Measurements from ENCODE around the gene RHOXF2B. TPM values are rescaled to one million over a fixed set of nuclear protein-coding genes. Genes with fewer than 3 reads are reported as not detected.
"Not testable (repeated sequence)": the region's sequence is repeated elsewhere in the genome, so short reads cannot be mapped to it uniquely, and the experiment has no call there.

RHOXF2B gene
- total and polyA plus RNA-seq, 2 of the 4 experiments (the other 2 are of a cell fraction) = not detected

DNA sequence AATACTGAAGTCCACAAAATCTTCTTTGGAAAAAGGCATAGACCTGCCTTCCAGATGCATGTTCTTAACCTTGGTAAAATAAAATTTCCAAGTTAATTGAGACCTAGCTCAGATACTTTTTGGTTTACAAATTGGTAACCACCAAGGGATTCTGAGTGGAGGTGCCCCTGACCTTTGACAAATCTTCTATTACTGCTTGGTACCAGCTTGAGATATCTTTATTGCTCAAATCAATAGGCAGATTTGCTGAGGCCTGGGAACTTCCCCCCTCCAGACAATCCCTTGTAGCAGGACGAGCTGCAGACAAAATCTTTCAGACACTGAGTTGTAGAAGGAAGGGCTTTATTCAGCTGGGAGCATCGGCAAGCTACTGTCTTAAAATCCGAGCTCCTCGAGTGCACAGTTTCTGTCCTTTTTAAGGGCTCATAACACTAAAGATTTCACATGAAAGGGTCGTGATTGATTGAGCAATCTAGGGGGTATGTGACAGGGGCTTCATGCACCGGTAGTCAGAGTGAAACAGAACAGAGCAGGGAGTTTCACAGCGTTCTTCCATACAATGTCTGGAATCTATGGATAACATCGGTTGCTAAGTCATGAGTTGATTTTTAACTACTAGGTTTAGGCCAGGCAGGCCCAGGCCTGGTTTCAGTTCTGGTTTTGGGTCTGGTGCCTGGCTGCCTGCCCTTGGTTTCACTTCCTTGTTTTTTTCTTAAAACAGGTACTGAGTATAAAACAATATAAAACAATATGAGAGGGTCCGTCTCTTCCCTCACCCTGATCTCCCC, 41.8 kb downstream of the RHOXF2B start:
- H2AFZ ChIP-seq (replicated peaks; ENCODE audit: low read length, poor library complexity); POLR2A ChIA-PET (ENCODE audit: unreplicated experiment); DNase-seq; H3K27ac ChIP-seq (ENCODE audit: insufficient read depth, low read length); H3K79me1 ChIP-seq (ENCODE audit: low read depth in 1 of 2, low read length in 2 of 2); H3K27me3 ChIP-seq (ENCODE audit: control insufficient read depth, insufficient read depth, low read length); H2BK5ac ChIP-seq (ENCODE audit: low read depth, low read length, poor library complexity, severe bottlenecking); H2BK120ac ChIP-seq (ENCODE audit: low read depth, low read length); H4K8ac ChIP-seq (ENCODE audit: low read depth in 2 of 2, low read length in 2 of 2); BruUV-seq (replicated peaks); H3K14ac ChIP-seq (replicated peaks; ENCODE audit: low read depth, low read length); H4K20me1 ChIP-seq (ENCODE audit: insufficient read depth, low read length); H4K5ac ChIP-seq (ENCODE audit: low read depth, low read length); H2AK9ac ChIP-seq (replicated peaks; ENCODE audit: low read depth, low read length, poor library complexity); H3K18ac ChIP-seq (ENCODE audit: low read depth, low read length); H4K91ac ChIP-seq (ENCODE audit: insufficient read depth, low read depth, low read length); H3K4me2 ChIP-seq (ENCODE audit: low read depth, low read length); H3K4me3 ChIP-seq (ENCODE audit: insufficient read depth, low read depth, low read length); ATAC-seq (ENCODE audit: low read depth); dilution Hi-C loops (cut with HindIII; ENCODE audit: low sequenced_read_pairs, unreplicated experiment); H2AK5ac ChIP-seq (ENCODE audit: low read depth, low read length); H2BK15ac ChIP-seq (ENCODE audit: low read depth, low read length); H3K9me3 ChIP-seq (ENCODE audit: control insufficient read depth, insufficient read depth, low read length); H3K4ac ChIP-seq (ENCODE audit: low read depth, low read length); H3K9ac ChIP-seq (ENCODE audit: low read depth, low read length); H3K23ac ChIP-seq (ENCODE audit: low read depth, low read length); H2BK20ac ChIP-seq (ENCODE audit: low read depth, low read length); H3K9me1 ChIP-seq (ENCODE audit: insufficient read depth, low read length); H3K36me3 ChIP-seq (ENCODE audit: control insufficient read depth, insufficient read depth, low read length); H3K56ac ChIP-seq (ENCODE audit: extremely low read depth, insufficient read depth, low read length); CTCF ChIA-PET; H3K4me1 ChIP-seq (ENCODE audit: control insufficient read depth, insufficient read depth, low read length): not testable (repeated sequence)
- in situ Hi-C loops (cut with MboI; ENCODE audit: low sequenced_read_pairs) = loop anchor here (10.0 kb wide), 1 partner anchor 59 kb away; no protein-coding TSS in a partner anchor
- intact Hi-C loops (cut with micrococcal nuclease) = loop anchor here (10.0 kb wide), 1 partner anchor 179 kb away; no protein-coding TSS in a partner anchor
- WGBS, 2 experiments (ENCODE audit: extremely low coverage in 2 of 2, insufficient read length in 1 of 2) = no CpG with 5 or more reads among the region's 9 CpGs

Data from IMR-90 (cell line).